Breast epithelium (tissue), 3 donors: ENCODE results near the gene ZNF653.

ENCODE experiments used
- POLR2A ChIP-seq: fragments of 450-650 bp; IDR thresholded peaks from one replicate; pipeline ENCODE4 v1.6.1; 2016; ENCODE audit warnings: antibody characterized with exemption, mild to moderate bottlenecking, moderate library complexity
- POLR2AphosphoS5 ChIP-seq, 3 donors: sonication (generic); formaldehyde crosslinking; IDR thresholded peaks; one replicate each; pipeline ENCODE4 v1.6.1; 2017; ENCODE audit warnings: antibody characterized with exemption in 3 of 3

DNA sequence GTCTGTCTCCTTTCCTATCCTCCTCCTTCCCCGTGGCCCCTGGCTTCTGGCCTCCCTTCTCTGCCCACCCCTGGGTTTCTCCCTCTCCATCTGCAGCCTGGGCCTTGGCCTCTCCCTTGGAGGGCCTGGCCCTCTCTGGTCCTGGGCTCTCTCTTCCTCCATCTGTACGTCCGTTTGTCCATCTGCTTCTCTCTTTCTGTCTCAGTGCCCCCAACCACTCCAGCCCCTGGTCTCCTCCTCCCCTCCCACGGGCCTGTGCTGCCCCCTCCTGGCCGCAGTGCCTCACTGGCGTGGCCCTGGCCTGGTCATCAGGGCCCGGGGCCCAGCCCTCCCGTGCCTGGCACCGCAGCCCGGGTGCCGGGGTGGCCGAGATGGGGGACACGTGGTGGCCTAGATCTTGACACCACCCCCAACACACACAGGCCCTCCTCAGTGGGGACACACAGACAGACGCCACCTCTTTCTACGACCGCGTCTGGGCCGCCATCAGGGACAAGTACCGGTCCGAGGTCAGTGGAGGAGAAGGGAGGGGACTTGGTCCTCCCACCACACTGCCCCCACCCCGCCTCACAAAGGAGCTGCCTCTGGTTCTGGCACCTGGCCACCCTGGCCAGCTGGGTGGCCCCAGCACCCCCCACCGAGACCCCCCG is 58.9 kb downstream of the ZNF653 start:
- TF ChIP-seq POLR2AphosphoS5 (IDR thresholded peaks at IDR 0.05), result no peak
- no peak for TF ChIP-seq POLR2A
